Smooth muscle cell (in vitro differentiated cells): ENCODE data around the gene ARHGEF3. TPM values are rescaled to one million over a fixed set of nuclear protein-coding genes. Genes with fewer than 3 reads are reported as not detected.

ENCODE experiments used
- DNase-seq: peaks from one replicate; lab custom pipeline; 2025; ENCODE audit not compliant: unreplicated experiment; lab: John Stamatoyannopoulos, UW
- H2AFZ ChIP-seq: fragments of 200-600 bp; sonication (generic); 2 replicates; pipeline ENCODE4 v1.6.0; 2016; ENCODE audit warnings: antibody characterized with exemption, low read depth, mild to moderate bottlenecking
- H3F3A ChIP-seq: fragments of 200-600 bp; sonication (generic); 2 replicates; pipeline ENCODE4 v1.6.0; 2017; ENCODE audit warnings: antibody characterized with exemption, low read depth
- H3K27ac ChIP-seq: fragments of 200-600 bp; sonication (generic); 2 replicates; pipeline ENCODE4 v1.5.1; 2016; ENCODE audit warnings: low read depth, mild to moderate bottlenecking
- H3K27me3 ChIP-seq: fragments of 200-600 bp; sonication (generic); 2 replicates; pipeline ENCODE4 v1.6.1; 2016; ENCODE audit warnings: low read depth, mild to moderate bottlenecking
- H3K36me3 ChIP-seq: fragments of 200-600 bp; sonication (generic); 2 replicates; pipeline ENCODE4 v1.5.1; 2016; ENCODE audit warnings: low read depth
- H3K4me1 ChIP-seq: fragments of 200-600 bp; sonication (generic); 2 replicates; pipeline ENCODE4 v1.5.1; 2016; ENCODE audit warnings: low read depth
- H3K4me2 ChIP-seq: fragments of 200-600 bp; sonication (generic); 2 replicates; pipeline ENCODE4 v1.6.0; 2016; ENCODE audit warnings: mild to moderate bottlenecking
- H3K4me3 ChIP-seq: fragments of 200-600 bp; sonication (generic); 2 replicates; pipeline ENCODE4 v1.5.1; 2016; ENCODE audit warnings: mild to moderate bottlenecking
- H3K79me2 ChIP-seq: fragments of 200-600 bp; sonication (generic); 2 replicates; pipeline ENCODE4 v1.6.0; 2016; ENCODE audit warnings: low read depth, mild to moderate bottlenecking
- H3K9ac ChIP-seq: fragments of 200-600 bp; sonication (generic); 2 replicates; pipeline ENCODE4 v1.6.0; 2016; ENCODE audit warnings: low read depth
- H3K9me3 ChIP-seq: fragments of 200-600 bp; sonication (generic); replicated peaks from 2 replicates; pipeline ENCODE4 v1.5.1; 2016; ENCODE audit warnings: low read depth
- H4K20me1 ChIP-seq: fragments of 200-600 bp; sonication (generic); 2 replicates; pipeline ENCODE4 v1.6.0; 2016; ENCODE audit warnings: low read depth
- CTCF ChIP-seq: fragments of 200-600 bp; sonication (generic); IDR thresholded peaks from 2 replicates; pipeline ENCODE4 v1.5.1; 2017; ENCODE audit warnings: borderline replicate concordance, mild to moderate bottlenecking, antibody characterized with exemption; ENCODE audit not compliant: insufficient read depth, poor library complexity, severe bottlenecking
- WGBS: methylation state at CpG from one replicate; pipeline ENCODE4 v1.1.7; 2016; ENCODE audit warnings: low lambda C conversion rate; 5-methylcytosine and 5-hydroxymethylcytosine counted together
- polyA plus RNA-seq: library from polyadenylated mRNA; unstranded; fragments of >200 nt; fragmentation: Nextera tagmentation; extraction: Ambion mirVana; gene quantifications from 2 replicates; pipeline ENCODE4 v1.2.1, GENCODE V29; 2016
- total RNA-seq: library from RNA; depleted of rRNA; stranded (reverse); fragments of >200 nt; gene quantifications from 2 replicates; pipeline ENCODE4 v1.2.3, GENCODE V29; 2014

The ARHGEF3 gene
- total and polyA plus RNA-seq, 2 experiments from 2014 or later: 131 to 137 TPM

GRCh38 chr3:56815589-56815988, 13.8 kb upstream of the ARHGEF3 start:
- Histone ChIP-seq H3K4me3 (no peak overlapping the region), H3K27ac (no peak overlapping the region), H3K36me3 (no peaks in the 10 kb centered on the region), H3K4me2 (no peak overlapping the region), H4K20me1 (no peaks in the 10 kb centered on the region), H3K4me1 (no peaks in the 10 kb centered on the region), H3K9me3 (no peaks in the 10 kb centered on the region), H3K9ac (no peak overlapping the region), H3F3A (peaks cover 7% of the 10 kb centered on the region), H3K27me3 (no peaks in the 10 kb centered on the region), H3K79me2 (no peaks in the 10 kb centered on the region), H2AFZ (no peak overlapping the region)
- no peak for DNase-seq
- 92% methylated on average over 1 of the region's 1 CpG for WGBS
- TF ChIP-seq CTCF: no peak

GRCh38 chr3:56813653-56813960, 11.9 kb upstream of the ARHGEF3 start:
- Histone ChIP-seq H3F3A (peaks cover 7% of the 10 kb centered on the region), H3K79me2 (no peaks in the 10 kb centered on the region), H3K27ac (no peak overlapping the region), H4K20me1 (no peaks in the 10 kb centered on the region), H3K9me3 (no peaks in the 10 kb centered on the region), H3K4me2 (no peak overlapping the region), H3K4me3 (no peak overlapping the region), H3K4me1 (no peaks in the 10 kb centered on the region), H2AFZ (no peak overlapping the region), H3K36me3 (no peaks in the 10 kb centered on the region), H3K27me3 (no peaks in the 10 kb centered on the region), H3K9ac (no peak overlapping the region)
- no peak for TF ChIP-seq CTCF
- WGBS: 8% methylated on average over 1 of the region's 1 CpG
- DNase-seq: no peak

- H2AFZ ChIP-seq: no peak overlapping the region
- no peak overlapping the region for H3K27ac ChIP-seq
- H3K4me1 ChIP-seq: no peaks in the 10 kb centered on the region
- no peaks in the 10 kb centered on the region for H3K79me2 ChIP-seq
- H3F3A ChIP-seq: peaks cover 7% of the 10 kb centered on the region
- no peak overlapping the region for H3K4me3 ChIP-seq
- no peaks in the 10 kb centered on the region for H4K20me1 ChIP-seq
- H3K27me3 ChIP-seq: no peaks in the 10 kb centered on the region
- no peaks in the 10 kb centered on the region for H3K36me3 ChIP-seq
- H3K9me3 ChIP-seq: no peaks in the 10 kb centered on the region
- no peak for TF ChIP-seq CTCF
- no peak overlapping the region for H3K9ac ChIP-seq
- WGBS: 74% methylated on average over 2 of the region's 2 CpGs
- no peak overlapping the region for H3K4me2 ChIP-seq
- DNase-seq: no peak
Measured at GRCh38 chr3:56812754-56813652, 11.3 kb upstream of the ARHGEF3 start.

- H3F3A ChIP-seq: peaks cover 7% of the 10 kb centered on the region
- no peak overlapping the region for H3K9ac ChIP-seq
- no peaks in the 10 kb centered on the region for H3K27me3 ChIP-seq
- H3K36me3 ChIP-seq: no peaks in the 10 kb centered on the region
- no peak for DNase-seq
- no peak overlapping the region for H3K4me2 ChIP-seq
- no peaks in the 10 kb centered on the region for H3K4me1 ChIP-seq
- TF ChIP-seq CTCF: no peak
- peak overlapping the region; percentile 33 for H3K27ac ChIP-seq
- WGBS: 79% methylated on average over 5 of the region's 5 CpGs
- H4K20me1 ChIP-seq: no peaks in the 10 kb centered on the region
- no peak overlapping the region for H3K4me3 ChIP-seq
- H3K79me2 ChIP-seq: no peaks in the 10 kb centered on the region
- no peak overlapping the region for H2AFZ ChIP-seq
- no peaks in the 10 kb centered on the region for H3K9me3 ChIP-seq
Measured at GRCh38 chr3:56811546-56812202, 9.9 kb upstream of the ARHGEF3 start.
